Measurements from ENCODE around the gene SLC45A1.
"Not testable (repeated sequence)": the region's sequence is repeated elsewhere in the genome, so short reads cannot be mapped to it uniquely, and the experiment has no call there.

SLC45A1 gene

GRCh38 chr1:8367571-8368194 lies 49.8 kb downstream of the SLC45A1 start:
- DNase-seq (ENCODE audit: low read depth) = no peak

DNA sequence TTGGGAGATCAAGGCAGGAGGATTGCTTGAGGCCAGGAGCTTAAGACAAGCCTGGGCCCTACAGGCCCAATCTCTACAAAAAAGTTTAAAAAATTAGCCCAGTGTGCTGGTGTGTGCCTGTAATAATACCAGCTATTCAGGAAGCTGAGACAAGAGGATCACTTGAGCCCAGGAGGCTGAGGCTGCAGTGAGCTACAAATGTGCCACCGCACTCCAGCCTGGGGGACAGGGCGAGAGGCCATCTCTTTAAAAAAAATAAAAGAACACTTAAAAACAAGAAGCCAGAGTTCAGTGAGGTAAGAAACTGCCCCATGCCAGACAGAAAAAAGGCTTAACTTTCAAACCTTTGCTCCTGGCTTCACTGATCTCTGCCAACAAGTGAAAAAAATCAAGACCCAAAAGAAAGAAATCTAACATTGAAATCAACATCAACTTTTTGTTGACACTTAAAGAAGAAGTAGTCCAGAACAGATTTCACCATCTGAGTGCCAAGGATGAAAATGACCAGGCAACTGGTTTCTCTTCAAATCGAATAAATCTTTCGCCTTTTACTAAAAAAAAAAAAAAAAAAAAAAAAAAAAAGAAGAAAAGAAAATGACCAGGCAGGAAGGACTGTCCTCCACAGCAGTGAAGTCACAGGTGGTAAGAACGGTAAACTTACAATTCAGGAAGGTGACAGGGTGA lies 51.2 kb downstream of the SLC45A1 start:
- DNase-seq (ENCODE audit: low read depth) = no peak

GRCh38 chr1:8370046-8370881 lies 52.4 kb downstream of the SLC45A1 start:
- DNase-seq (ENCODE audit: low read depth) = no peak

DNA sequence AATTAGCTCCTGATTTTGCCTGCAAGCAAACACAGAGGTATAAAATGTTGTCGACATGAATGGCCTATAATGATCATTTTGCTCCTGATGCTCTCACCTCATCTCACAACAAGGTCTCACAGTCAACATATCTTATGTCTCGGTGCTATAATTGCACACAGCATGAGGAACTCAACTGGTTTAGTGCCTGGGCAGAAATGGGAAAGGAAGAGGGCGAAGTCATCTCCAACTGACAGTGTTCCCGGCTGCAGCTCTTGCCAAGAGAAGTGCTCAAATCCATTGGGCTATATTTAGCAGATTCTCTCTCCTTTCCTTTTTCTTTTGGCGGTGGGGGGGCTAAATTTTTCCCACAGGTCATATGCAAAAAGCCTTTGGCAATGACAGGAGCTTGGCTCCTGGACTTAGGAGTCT lies 53.0 kb downstream of the SLC45A1 start:
- no peak for DNase-seq (ENCODE audit: low read depth)

- no peak for DNase-seq (ENCODE audit: low read depth)
Measured at GRCh38 chr1:8371372-8371991, 53.6 kb downstream of the SLC45A1 start.

DNA sequence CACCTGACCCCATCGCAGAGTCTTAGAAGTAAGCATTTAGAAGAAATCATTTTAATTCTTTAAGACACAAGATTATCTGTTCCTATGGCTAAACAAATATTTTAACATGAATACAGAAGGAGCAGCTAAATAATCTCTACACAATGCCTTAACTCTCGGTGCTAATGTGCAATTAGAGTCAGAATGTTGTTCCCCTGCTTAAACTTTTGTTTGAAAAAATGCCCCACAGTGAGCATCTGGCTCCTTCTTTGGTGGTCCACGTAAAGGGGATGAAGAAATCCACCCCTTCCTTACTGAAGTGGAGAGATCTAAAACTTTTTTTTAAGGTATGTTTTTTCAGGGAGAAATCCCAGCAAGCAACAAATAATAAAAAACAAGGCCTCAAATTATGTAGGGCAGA lies 55.2 kb downstream of the SLC45A1 start:
- no peak for DNase-seq (ENCODE audit: low read depth)

DNA sequence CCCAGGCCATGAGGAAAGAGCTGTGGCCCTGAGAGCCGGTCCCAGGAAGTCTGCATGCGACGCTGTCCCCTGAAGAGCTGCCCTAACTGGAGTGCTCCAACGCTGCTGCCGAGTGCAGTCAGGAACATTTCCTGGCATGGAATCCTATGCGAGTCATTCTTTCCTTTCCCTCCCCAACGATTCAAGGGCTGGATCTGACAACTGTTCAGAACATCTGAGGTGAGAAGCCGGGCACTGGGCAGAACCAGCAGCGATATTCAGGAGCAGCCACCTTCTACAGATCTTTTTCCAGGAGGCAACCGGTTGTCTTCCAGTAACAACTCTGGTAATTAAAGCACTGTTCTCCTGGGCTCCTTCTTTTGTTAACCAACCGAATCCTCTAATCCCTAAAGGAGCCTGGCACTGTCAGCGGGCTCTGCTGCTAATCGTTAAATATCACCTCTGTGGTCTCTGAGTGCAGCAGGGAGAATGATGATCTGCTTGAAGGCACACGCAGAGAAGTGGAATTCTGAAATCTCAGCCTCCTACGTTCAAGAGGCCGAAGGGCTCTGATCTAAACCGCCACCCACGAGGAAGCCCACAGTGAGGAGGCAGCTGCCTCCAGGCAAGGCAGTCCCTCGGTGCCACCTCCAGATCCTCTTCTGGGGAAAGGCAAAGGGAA lies 55.8 kb downstream of the SLC45A1 start:
- DNase-seq (ENCODE audit: low read depth) = no peak

DNA sequence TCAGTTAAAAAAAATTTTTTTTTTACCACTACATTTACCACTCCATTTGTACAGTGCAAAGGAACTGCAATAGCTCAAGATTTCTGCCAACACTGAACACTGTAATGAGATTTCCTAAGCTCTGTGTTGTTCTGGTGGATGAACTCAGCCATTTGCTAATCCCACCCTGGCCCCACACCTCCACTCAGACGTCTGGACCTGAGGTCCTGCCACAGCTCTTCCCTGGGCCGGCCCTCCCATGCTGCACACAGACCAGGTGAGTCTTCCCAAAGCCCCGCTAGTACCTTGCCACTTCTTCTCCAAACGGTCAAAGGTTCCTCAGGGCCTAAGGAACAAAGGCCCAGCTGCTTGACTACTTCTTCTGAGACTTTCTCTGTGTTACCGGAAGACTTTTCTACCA lies 56.4 kb downstream of the SLC45A1 start:
- DNase-seq (ENCODE audit: low read depth) = no peak

DNA sequence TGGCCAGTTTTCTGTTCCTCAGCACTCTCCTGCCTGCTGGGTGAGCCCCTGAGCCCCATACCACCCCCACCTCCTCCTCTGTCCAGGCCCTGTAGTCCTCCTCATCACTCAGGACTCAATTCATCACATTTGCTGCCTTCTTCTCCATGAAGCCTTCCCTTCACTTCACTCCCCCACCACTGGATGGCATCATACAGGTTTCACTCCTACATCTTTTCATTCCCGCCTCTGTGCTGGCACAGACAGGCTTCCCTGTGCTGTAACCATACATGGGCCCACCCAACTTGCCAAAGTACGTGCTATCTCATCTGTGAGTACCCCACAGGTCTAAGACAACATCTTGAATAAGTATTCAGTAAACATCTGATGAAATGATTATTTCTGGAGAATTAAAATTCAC lies 56.9 kb downstream of the SLC45A1 start:
- no peak for DNase-seq (ENCODE audit: low read depth)

DNA sequence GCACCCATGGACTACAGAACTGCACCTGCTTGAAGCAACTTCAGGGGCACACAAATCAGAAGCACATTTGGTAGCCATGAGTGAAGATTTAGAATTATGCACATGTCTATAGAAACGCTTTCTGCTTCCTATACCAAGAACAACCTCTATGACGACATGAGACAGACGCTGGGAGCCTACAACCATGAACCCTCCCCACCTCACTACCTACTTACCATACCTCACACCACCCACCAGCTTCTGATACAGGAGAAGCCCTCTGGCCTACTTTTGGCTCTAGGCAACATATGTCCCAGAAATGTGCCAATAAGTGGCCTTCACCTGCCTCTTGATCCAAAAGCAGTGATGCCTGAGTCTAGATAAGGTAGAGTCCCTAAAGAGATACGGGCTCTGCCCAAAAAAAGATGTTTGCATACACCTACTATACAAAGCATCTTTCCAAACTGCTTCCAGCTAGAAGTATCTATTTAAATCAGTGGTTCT lies 58.5 kb downstream of the SLC45A1 start:
- no peak for DNase-seq (ENCODE audit: low read depth)

- no peak for DNase-seq (ENCODE audit: low read depth)
Measured at GRCh38 chr1:8377271-8377981, 59.5 kb downstream of the SLC45A1 start.

- DNase-seq (ENCODE audit: low read depth) = no peak
Measured at GRCh38 chr1:8378178-8378577, 60.3 kb downstream of the SLC45A1 start.

DNA sequence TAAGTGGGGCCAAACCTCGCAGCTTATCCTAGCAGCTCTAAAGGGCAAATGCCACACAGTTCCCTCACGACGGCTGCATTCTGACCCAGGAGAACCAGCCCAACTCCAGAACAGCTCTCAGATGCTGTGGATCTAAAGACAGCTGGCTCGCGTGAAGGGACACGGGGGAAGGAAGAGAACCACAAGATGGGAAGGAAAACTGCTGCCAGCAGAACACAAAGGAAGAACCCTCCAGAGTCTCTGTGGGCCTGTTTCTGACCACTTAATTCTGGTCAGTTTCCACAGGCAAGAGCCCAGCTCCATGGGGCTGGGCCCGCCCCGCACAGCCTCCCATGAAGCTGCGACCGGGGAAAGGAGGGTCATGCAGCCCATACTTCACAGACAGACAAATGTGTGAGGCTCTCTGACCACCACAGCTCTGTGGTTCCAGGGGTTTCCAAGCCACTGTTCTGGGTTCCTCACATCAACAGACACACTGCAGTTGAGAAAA lies 61.1 kb downstream of the SLC45A1 start:
- no peak for DNase-seq (ENCODE audit: low read depth)

DNA sequence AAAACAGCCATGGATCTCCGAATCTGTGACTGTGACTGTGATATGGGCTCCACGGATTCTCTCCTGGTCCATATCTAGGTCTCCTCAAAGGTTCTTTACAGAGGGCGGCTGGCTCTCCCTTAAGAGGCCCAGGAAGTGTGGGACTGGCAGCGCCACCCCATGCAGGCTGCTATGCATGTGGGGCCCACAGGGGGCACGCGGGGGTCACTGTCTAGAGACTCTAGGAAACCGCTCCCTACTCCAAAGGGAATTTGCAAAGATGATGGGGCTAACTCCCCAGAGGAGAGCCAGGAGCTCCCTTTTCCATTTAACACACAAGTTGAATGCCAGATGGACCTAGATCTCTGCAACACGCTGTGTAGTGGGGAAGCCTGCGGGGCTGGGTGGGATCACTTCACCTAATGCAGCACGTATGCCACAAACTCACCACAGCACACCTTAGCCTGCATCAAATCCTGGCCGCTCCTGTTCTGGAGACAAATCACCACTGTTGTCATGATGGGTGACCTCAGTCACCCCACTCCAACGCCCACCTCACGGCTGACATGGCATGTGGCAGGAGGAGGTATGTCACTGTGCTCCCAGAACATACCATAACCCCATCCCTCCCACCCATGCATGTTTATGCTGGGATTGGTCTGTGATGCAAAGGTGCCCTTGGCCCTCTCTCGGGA lies 61.7 kb downstream of the SLC45A1 start:
- DNase-seq (ENCODE audit: low read depth) = no peak

DNA sequence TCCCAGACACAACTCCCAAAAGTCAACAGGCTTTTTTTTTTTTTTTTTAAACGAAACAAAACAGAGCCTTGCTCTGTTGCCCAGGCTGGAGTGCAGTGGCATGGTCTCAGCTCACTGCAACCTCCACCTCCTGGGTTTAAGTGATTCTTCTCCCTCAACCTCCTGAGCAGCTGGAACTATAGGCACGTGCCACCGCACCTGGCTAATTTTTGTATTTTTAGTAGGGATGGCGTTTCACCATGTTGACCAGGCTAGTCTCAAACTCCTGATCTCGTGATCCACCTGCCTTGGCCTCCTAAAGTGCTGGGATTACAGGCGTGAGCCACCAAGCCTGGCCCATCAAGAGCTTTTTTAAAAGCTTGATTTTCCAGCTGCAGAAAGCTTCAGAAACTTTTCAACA lies 62.4 kb downstream of the SLC45A1 start:
- not testable (repeated sequence) for DNase-seq (ENCODE audit: low read depth)

DNA sequence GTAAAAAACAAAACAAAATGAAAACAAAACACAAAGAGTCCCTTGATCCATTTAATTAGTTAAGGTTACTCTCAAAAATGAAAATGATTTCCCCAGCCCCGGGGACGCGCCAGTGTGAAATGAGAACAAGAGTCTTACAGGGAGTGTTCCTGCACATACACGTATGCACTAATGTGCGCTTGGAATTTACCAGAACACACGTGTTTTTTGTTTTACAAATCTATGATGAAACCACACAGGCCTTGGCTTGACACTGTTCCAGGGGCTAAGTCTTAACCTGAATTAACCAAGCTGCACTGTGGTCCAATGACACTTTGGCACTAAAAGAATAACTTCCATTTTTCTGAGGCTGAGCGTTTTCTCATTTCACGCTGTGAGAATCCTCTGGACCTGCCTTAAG lies 63.7 kb downstream of the SLC45A1 start:
- no peak for DNase-seq (ENCODE audit: low read depth)

DNA sequence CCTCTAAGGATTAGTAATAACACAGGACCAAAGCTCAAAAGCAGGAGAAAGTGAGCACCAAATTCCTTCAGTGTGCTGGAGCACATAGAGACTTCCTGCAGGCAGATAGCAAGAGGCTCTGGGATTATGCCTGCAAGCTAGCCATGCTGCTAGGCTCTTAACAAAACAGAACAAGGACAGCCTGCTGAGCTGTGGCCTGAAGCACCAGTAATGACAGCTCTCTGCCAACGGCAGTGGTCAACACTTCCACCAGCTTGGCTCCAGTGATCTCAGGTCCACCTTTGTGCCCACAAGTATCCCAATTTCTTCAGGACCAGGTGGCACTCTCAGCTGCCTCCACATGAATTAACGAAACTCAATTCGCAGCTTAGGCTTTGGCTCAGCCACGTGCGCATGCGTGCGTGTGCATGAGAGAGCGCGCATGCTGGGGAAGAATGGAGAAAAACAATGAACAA lies 64.2 kb downstream of the SLC45A1 start:
- no peak for DNase-seq (ENCODE audit: low read depth)

DNA sequence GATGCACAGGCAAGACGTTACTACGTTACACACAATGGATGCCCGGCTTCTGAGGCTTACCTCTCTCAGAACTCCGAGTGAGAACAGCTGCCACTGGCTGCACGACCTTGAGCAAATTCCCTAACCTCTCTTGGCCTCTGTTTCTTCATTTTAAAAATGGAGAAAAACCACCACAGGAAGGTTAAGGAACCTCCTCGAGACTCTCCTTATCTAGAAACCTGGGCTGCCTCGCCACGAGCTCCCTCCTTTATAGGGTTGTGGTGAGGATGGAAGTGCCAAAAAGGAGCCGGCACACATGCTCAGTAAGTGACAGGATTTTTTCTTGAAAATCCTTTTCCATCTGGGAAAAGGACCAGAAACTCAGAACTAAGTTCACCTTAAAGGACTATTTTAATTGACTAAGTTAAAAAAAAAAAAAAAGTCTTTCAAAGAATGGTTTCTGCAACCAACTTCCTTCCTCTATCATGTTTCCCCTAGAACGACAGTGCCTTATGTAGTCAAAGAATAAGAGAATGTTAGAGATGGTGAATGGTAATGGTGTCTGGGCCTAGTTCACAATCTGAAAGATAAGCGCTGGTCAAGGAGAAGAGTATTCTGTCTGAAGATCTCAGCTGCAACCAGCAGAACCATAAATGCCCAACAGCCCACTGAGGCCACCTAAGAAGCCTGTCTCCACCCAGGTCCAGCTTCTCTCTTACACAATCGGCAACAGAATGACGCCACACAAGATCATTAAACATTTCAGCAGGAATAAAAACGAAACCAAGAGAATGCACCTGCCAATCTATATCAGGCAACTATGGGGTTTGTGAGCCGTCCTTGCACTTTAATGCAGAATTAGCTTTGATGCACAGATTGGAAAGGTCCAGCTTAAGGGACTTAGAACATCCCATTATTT lies 64.9 kb downstream of the SLC45A1 start:
- DNase-seq (ENCODE audit: low read depth) = no peak

GRCh38 chr1:8384088-8384487 lies 66.2 kb downstream of the SLC45A1 start:
- no peak for DNase-seq (ENCODE audit: low read depth)

All from stimulated activated CD8-positive, alpha-beta memory T cell treated with anti-CD3 and anti-CD28 coated beads, Interleukin-12 subunit alpha, Interleukin-12 subunit beta, amount 100 ng/mL, for 1 hour (primary cell).